ENCODE data around the gene ZSCAN31. TPM values are rescaled to one million over a fixed set of nuclear protein-coding genes. Genes with fewer than 3 reads are reported as not detected.

ZSCAN31 gene
- total and polyA plus RNA-seq, 10 donors = 1.2 to 13.7 (median 3.9) TPM

- Histone ChIP-seq H3K4me3 (peak overlapping the region; percentile 48 to 73 (median 61)), H3K27ac (peak overlapping the region; percentile 92 to 97 (median 95)), H3K27me3 (replicated peaks in 1 of 7) (no peaks in the 10 kb centered on the region), H3K9me3 (peaks cover 0 to 6% (median 4%) of the 10 kb centered on the region in 8 donors), H3K36me3 (no peaks in the 10 kb centered on the region), H3K4me1 (peaks cover 15 to 28% (median 18%) of the 10 kb centered on the region in 6 donors)
- TF ChIP-seq CTCF (IDR thresholded peaks at IDR 0.05 in 8 of 11, conservative IDR thresholded peaks at IDR 0.05 in 3 of 11) = no peak
- TF ChIP-seq POLR2AphosphoS5 (IDR thresholded peaks at IDR 0.05) = no peak
- no peak for TF ChIP-seq POLR2A (IDR thresholded peaks at IDR 0.05)
- intact Hi-C loops (cut with DNase I; ENCODE audit: low total_unique reads) = no loop called here
- WGBS, 5 donors = 33 to 35% (median 34%) methylated on average over 12 of the region's 12 CpGs
- peak; percentile 77 for DNase-seq
Measured at GRCh38 chr6:28335040-28335563, 846 bp downstream of the ZSCAN31 start.

- intact Hi-C loops (cut with DNase I; ENCODE audit: low total_unique reads) = no loop called here
Measured at GRCh38 chr6:28334286-28335039, 1.5 kb downstream of the ZSCAN31 start.

GRCh38 chr6:28333599-28334018, 2.3 kb downstream of the ZSCAN31 start:
- TF ChIP-seq POLR2AphosphoS5 (IDR thresholded peaks at IDR 0.05) = no peak
- no peak for TF ChIP-seq CTCF (IDR thresholded peaks at IDR 0.05 in 8 of 11, conservative IDR thresholded peaks at IDR 0.05 in 3 of 11)
- TF ChIP-seq POLR2A (IDR thresholded peaks at IDR 0.05) = no peak
- WGBS, 5 donors = 70 to 90% (median 84%) methylated on average over 1 of the region's 1 CpG

More at GRCh38 chr6:28334286-28335039, 1.5 kb downstream of the ZSCAN31 start:
- TF ChIP-seq CTCF (IDR thresholded peaks at IDR 0.05 in 8 of 11, conservative IDR thresholded peaks at IDR 0.05 in 3 of 11) (no peak), POLR2A (IDR thresholded peaks at IDR 0.05) (no peak), POLR2AphosphoS5 (IDR thresholded peaks at IDR 0.05) (no peak)
- Histone ChIP-seq H3K27ac (peak overlapping the region; percentile 92 to 97 (median 95)), H3K9me3 (peaks cover 0 to 1% (median 0%) of the 10 kb centered on the region in 8 donors), H3K4me3 (peak overlapping the region in 2 of 8 donors; percentile 58 to 73), H3K36me3 (peaks cover 0 to 1% (median 0%) of the 10 kb centered on the region in 6 donors), H3K27me3 (replicated peaks in 1 of 7) (no peaks in the 10 kb centered on the region), H3K4me1 (peaks cover 15 to 28% (median 18%) of the 10 kb centered on the region in 6 donors)
- 79 to 93% (median 81%) methylated on average over 7 of the region's 7 CpGs for WGBS, 5 donors
- no peak for DNase-seq

GRCh38 chr6:28333047-28333446, 2.9 kb downstream of the ZSCAN31 start:
- Histone ChIP-seq H3K4me3 (no peak overlapping the region), H3K4me1 (peaks cover 15 to 28% (median 18%) of the 10 kb centered on the region in 6 donors), H3K27me3 (replicated peaks in 1 of 7) (no peaks in the 10 kb centered on the region), H3K9me3 (peaks cover 0 to 14% (median 8%) of the 10 kb centered on the region in 8 donors), H3K27ac (no peak overlapping the region), H3K36me3 (peaks cover 0 to 12% (median 0%) of the 10 kb centered on the region in 6 donors)
- intact Hi-C loops (cut with DNase I; ENCODE audit: low total_unique reads) = no loop called here
- WGBS, 5 donors = 91 to 99% (median 92%) methylated on average over 2 of the region's 2 CpGs
- no peak for DNase-seq
- TF ChIP-seq POLR2AphosphoS5 (IDR thresholded peaks at IDR 0.05) (no peak), POLR2A (IDR thresholded peaks at IDR 0.05) (no peak), CTCF (IDR thresholded peaks at IDR 0.05 in 8 of 11, conservative IDR thresholded peaks at IDR 0.05 in 3 of 11) (no peak)

More at GRCh38 chr6:28333599-28334018, 2.3 kb downstream of the ZSCAN31 start:
- Histone ChIP-seq H3K4me1 (peaks cover 15 to 28% (median 18%) of the 10 kb centered on the region in 6 donors), H3K4me3 (no peak overlapping the region), H3K36me3 (peaks cover 0 to 9% (median 0%) of the 10 kb centered on the region in 6 donors), H3K9me3 (peaks cover 0 to 9% (median 4%) of the 10 kb centered on the region in 8 donors), H3K27ac (no peak overlapping the region), H3K27me3 (replicated peaks in 1 of 7) (no peaks in the 10 kb centered on the region)
- intact Hi-C loops (cut with DNase I; ENCODE audit: low total_unique reads) = no loop called here
- DNase-seq = no peak
